ENCODE data around the gene MCTP1. TPM values are rescaled to one million over a fixed set of nuclear protein-coding genes. Genes with fewer than 3 reads are reported as not detected.

MCTP1 gene
- total RNA-seq, 1 donor from 2014 or later, result not detected

DNA sequence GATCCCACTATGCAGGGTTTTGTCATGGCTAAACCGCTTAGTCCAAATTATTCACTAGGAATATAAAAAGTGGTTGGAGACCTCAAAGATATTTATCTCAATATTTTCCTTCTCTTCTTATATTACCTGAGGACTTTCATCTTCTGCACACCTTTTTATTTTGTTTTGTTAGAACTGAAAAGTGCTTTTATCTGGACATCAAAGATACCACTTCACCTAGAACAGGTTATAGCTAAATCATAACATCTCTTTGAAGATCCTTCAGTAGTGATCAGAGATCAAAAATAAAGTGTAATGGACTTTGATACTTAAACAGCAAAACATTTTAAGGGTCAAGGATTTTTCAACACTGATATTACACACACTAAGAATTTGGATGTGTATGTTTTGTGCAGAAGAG, 160.2 kb downstream of the MCTP1 start:
- intact Hi-C loops (cut with micrococcal nuclease), result no loop called here
- H3K4me3 Mint-ChIP-seq, result no peak overlapping the region
- H3K9me3 Mint-ChIP-seq, result no peaks in the 10 kb centered on the region
- H3K27me3 Mint-ChIP-seq (ENCODE audit: insufficient read depth), result no peaks in the 10 kb centered on the region
- no peak overlapping the region for H3K27ac Mint-ChIP-seq
- no peaks in the 10 kb centered on the region for H3K36me3 Mint-ChIP-seq (ENCODE audit: low read depth)
- H3K4me1 Mint-ChIP-seq (ENCODE audit: low read depth), result no peaks in the 10 kb centered on the region
- DNase-seq (ENCODE audit: low spot score), result no peak

- H3K36me3 Mint-ChIP-seq (ENCODE audit: low read depth), result no peaks in the 10 kb centered on the region
- H3K9me3 Mint-ChIP-seq, result no peaks in the 10 kb centered on the region
- H3K27me3 Mint-ChIP-seq (ENCODE audit: insufficient read depth), result no peaks in the 10 kb centered on the region
- H3K27ac Mint-ChIP-seq, result no peak overlapping the region
- intact Hi-C loops (cut with micrococcal nuclease), result no loop called here
- no peaks in the 10 kb centered on the region for H3K4me1 Mint-ChIP-seq (ENCODE audit: low read depth)
- DNase-seq (ENCODE audit: low spot score), result no peak
- no peak overlapping the region for H3K4me3 Mint-ChIP-seq
Measured at GRCh38 chr5:95124101-95124500, 160.8 kb downstream of the MCTP1 start.

- Mint-ChIP-seq H3K9me3 (no peaks in the 10 kb centered on the region), H3K27ac (no peak overlapping the region), H3K4me3 (no peak overlapping the region), H3K27me3 (ENCODE audit: insufficient read depth) (no peaks in the 10 kb centered on the region), H3K36me3 (ENCODE audit: low read depth) (no peaks in the 10 kb centered on the region), H3K4me1 (ENCODE audit: low read depth) (no peaks in the 10 kb centered on the region)
- no peak for DNase-seq (ENCODE audit: low spot score)
- intact Hi-C loops (cut with micrococcal nuclease), result no loop called here
Measured at GRCh38 chr5:95114902-95115301, 170.0 kb downstream of the MCTP1 start.

DNA sequence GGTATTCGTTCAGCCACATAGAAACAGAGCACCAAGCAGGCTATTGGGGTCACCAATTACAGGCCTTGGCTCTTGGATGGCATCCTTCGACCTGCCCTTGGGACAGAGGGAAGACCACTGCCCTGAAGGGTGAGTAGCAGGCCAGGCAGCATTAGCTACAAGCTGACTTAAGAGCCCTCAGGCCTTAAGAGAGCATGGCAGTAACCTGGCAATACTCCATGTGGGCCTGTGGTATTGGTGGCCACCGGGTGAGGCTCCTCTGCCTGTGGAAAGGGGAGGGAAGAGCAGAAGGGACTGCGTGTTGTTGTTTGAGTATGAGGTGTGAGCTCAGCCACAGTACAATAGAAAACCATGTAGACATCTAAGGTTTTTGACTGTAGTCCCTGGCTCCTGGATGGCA, 170.6 kb downstream of the MCTP1 start:
- intact Hi-C loops (cut with micrococcal nuclease), result no loop called here
- no peak overlapping the region for H3K4me3 Mint-ChIP-seq
- no peaks in the 10 kb centered on the region for H3K27me3 Mint-ChIP-seq (ENCODE audit: insufficient read depth)
- H3K9me3 Mint-ChIP-seq, result no peaks in the 10 kb centered on the region
- no peak overlapping the region for H3K27ac Mint-ChIP-seq
- no peaks in the 10 kb centered on the region for H3K36me3 Mint-ChIP-seq (ENCODE audit: low read depth)
- no peaks in the 10 kb centered on the region for H3K4me1 Mint-ChIP-seq (ENCODE audit: low read depth)
- DNase-seq (ENCODE audit: low spot score), result no peak

- Mint-ChIP-seq H3K27ac (no peak overlapping the region), H3K4me3 (no peak overlapping the region), H3K27me3 (ENCODE audit: insufficient read depth) (no peaks in the 10 kb centered on the region), H3K4me1 (ENCODE audit: low read depth) (no peaks in the 10 kb centered on the region), H3K36me3 (ENCODE audit: low read depth) (no peaks in the 10 kb centered on the region), H3K9me3 (no peaks in the 10 kb centered on the region)
- DNase-seq (ENCODE audit: low spot score), result no peak
- intact Hi-C loops (cut with micrococcal nuclease), result no loop called here
Measured at GRCh38 chr5:95113489-95113888, 171.4 kb downstream of the MCTP1 start.

GRCh38 chr5:95111141-95111540, 173.8 kb downstream of the MCTP1 start:
- H3K27ac Mint-ChIP-seq, result no peak overlapping the region
- no peak for DNase-seq (ENCODE audit: low spot score)
- H3K9me3 Mint-ChIP-seq, result no peaks in the 10 kb centered on the region
- intact Hi-C loops (cut with micrococcal nuclease), result no loop called here
- H3K4me3 Mint-ChIP-seq, result no peak overlapping the region
- no peaks in the 10 kb centered on the region for H3K36me3 Mint-ChIP-seq (ENCODE audit: low read depth)
- no peaks in the 10 kb centered on the region for H3K4me1 Mint-ChIP-seq (ENCODE audit: low read depth)
- no peaks in the 10 kb centered on the region for H3K27me3 Mint-ChIP-seq (ENCODE audit: insufficient read depth)

- Mint-ChIP-seq H3K27ac (no peak overlapping the region), H3K4me3 (no peak overlapping the region), H3K4me1 (ENCODE audit: low read depth) (no peaks in the 10 kb centered on the region), H3K36me3 (ENCODE audit: low read depth) (no peaks in the 10 kb centered on the region), H3K9me3 (no peaks in the 10 kb centered on the region), H3K27me3 (ENCODE audit: insufficient read depth) (no peaks in the 10 kb centered on the region)
- no peak for DNase-seq (ENCODE audit: low spot score)
- intact Hi-C loops (cut with micrococcal nuclease), result loop anchor here (1.0 kb wide), 1 partner anchor 25 kb away; no protein-coding TSS in a partner anchor
Measured at GRCh38 chr5:95110118-95110517, 174.8 kb downstream of the MCTP1 start.

DNA sequence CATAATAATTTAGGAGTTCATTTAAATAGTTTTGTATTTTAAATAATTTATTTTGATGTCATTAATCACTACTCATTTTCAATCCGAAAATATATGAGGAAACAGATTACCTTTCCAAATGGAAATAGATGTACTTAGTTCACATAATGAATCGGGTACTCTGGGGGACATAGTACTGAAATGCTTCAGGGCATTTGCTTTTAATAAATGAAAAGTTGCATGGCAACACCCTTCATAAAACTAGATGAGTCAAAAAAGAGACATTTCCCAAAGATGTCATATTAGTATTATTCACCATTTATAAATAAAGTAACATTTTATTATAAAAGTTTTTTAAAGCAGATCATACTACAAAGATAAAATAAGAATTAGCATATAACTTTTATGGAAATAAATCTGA, 177.8 kb downstream of the MCTP1 start:
- H3K9me3 Mint-ChIP-seq, result no peaks in the 10 kb centered on the region
- H3K27me3 Mint-ChIP-seq (ENCODE audit: insufficient read depth), result no peaks in the 10 kb centered on the region
- intact Hi-C loops (cut with micrococcal nuclease), result no loop called here
- DNase-seq (ENCODE audit: low spot score), result no peak
- no peak overlapping the region for H3K27ac Mint-ChIP-seq
- no peaks in the 10 kb centered on the region for H3K4me1 Mint-ChIP-seq (ENCODE audit: low read depth)
- H3K36me3 Mint-ChIP-seq (ENCODE audit: low read depth), result no peaks in the 10 kb centered on the region
- H3K4me3 Mint-ChIP-seq, result no peak overlapping the region

DNA sequence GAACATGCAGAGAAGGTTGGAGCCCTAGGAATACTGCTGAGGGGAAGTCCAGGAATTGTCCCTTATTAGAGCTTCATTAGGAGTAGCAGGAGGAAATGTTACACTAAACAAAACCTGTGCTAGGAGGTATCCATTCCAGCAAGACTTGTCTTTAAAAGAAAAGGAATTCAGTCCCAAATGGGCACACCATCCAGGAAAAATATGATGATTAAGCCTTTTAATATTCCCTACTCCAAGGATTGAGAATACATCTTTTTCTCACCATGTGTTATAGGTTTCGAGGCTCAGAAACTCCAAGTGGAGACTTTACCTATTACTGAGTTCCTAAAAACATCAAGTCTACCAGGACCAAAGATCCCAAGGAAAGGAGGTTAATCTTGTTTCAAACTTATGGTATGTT, 179.3 kb downstream of the MCTP1 start:
- Mint-ChIP-seq H3K36me3 (ENCODE audit: low read depth) (no peaks in the 10 kb centered on the region), H3K27ac (no peak overlapping the region), H3K4me1 (ENCODE audit: low read depth) (no peaks in the 10 kb centered on the region), H3K27me3 (ENCODE audit: insufficient read depth) (no peaks in the 10 kb centered on the region), H3K9me3 (no peaks in the 10 kb centered on the region), H3K4me3 (no peak overlapping the region)
- intact Hi-C loops (cut with micrococcal nuclease), result no loop called here
- DNase-seq (ENCODE audit: low spot score), result no peak

DNA sequence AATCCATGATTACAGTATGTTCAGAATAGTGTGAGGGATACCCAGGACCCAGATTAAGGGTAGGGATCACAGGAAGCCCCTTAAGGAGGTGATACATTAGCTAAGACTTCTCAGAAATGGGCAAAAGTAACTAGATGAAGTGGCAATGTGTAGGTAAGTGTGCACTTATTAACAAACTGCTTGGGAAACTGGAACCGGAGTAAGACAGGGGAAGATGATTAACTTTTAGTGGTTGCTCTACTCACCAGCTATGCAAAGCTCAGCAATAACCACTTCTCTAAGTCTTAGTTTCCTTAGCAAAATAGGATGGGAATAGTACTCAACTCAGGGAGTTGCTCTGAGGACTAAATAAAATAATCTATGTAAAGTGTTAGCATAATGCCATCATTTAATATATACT, 182.2 kb downstream of the MCTP1 start:
- Mint-ChIP-seq H3K27ac (no peak overlapping the region), H3K4me3 (no peak overlapping the region), H3K27me3 (ENCODE audit: insufficient read depth) (no peaks in the 10 kb centered on the region), H3K9me3 (no peaks in the 10 kb centered on the region), H3K36me3 (ENCODE audit: low read depth) (no peaks in the 10 kb centered on the region), H3K4me1 (ENCODE audit: low read depth) (no peaks in the 10 kb centered on the region)
- no peak for DNase-seq (ENCODE audit: low spot score)
- intact Hi-C loops (cut with micrococcal nuclease), result no loop called here

- no peak overlapping the region for H3K4me3 Mint-ChIP-seq
- no peak for DNase-seq (ENCODE audit: low spot score)
Measured at GRCh38 chr5:95102080-95102479, 182.8 kb downstream of the MCTP1 start.

DNA sequence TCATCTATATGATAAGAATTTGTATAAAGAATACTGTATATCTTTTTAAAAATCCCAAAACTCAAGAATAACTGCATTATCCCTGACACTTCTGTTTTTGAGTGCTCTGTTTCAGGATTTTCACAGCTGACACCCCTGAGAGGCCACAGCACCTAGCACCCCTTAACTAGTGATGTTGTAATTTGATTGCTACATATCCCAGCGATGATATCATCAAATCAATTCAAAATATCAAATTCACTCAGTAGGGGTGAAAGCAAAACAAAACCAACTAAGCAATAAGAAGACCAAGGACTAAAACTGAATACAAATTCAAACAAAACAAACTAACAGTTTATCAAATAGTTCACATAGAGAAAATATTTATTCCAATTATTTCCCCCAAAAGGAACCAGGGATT, 184.3 kb downstream of the MCTP1 start:
- Mint-ChIP-seq H3K27me3 (ENCODE audit: insufficient read depth) (no peaks in the 10 kb centered on the region), H3K4me3 (no peak overlapping the region), H3K27ac (no peak overlapping the region), H3K9me3 (no peaks in the 10 kb centered on the region), H3K4me1 (ENCODE audit: low read depth) (no peaks in the 10 kb centered on the region), H3K36me3 (ENCODE audit: low read depth) (no peaks in the 10 kb centered on the region)
- DNase-seq (ENCODE audit: low spot score), result no peak
- intact Hi-C loops (cut with micrococcal nuclease), result no loop called here

More at GRCh38 chr5:95102080-95102479, 182.8 kb downstream of the MCTP1 start:
- H3K27ac Mint-ChIP-seq, result no peak overlapping the region
- intact Hi-C loops (cut with micrococcal nuclease), result no loop called here
- H3K36me3 Mint-ChIP-seq (ENCODE audit: low read depth), result no peaks in the 10 kb centered on the region
- no peaks in the 10 kb centered on the region for H3K4me1 Mint-ChIP-seq (ENCODE audit: low read depth)
- H3K27me3 Mint-ChIP-seq (ENCODE audit: insufficient read depth), result no peaks in the 10 kb centered on the region
- H3K9me3 Mint-ChIP-seq, result no peaks in the 10 kb centered on the region

DNA sequence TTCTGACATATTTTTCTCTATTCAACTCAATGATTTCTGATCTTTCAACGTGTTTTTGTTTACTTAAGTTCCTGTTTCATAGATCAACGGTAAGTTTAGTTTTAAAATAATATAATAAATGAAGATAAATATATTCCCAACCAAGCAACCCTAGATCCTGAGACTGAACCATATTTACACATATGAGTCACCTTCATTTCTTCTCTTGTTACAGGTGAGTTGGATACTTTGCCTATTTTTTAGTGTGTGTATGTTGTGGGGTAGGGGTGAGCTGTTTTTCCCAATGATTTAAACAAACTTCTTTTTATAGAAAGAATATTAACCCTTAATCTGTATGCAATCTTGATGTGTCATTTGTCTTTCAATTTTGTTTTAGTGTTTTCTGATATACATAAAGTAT, 186.9 kb downstream of the MCTP1 start:
- no peaks in the 10 kb centered on the region for H3K36me3 Mint-ChIP-seq (ENCODE audit: low read depth)
- DNase-seq (ENCODE audit: low spot score), result no peak
- no peak overlapping the region for H3K4me3 Mint-ChIP-seq
- no peak overlapping the region for H3K27ac Mint-ChIP-seq
- H3K27me3 Mint-ChIP-seq (ENCODE audit: insufficient read depth), result no peaks in the 10 kb centered on the region
- no peaks in the 10 kb centered on the region for H3K9me3 Mint-ChIP-seq
- no peaks in the 10 kb centered on the region for H3K4me1 Mint-ChIP-seq (ENCODE audit: low read depth)
- intact Hi-C loops (cut with micrococcal nuclease), result no loop called here

GRCh38 chr5:95093211-95093610, 191.7 kb downstream of the MCTP1 start:
- H3K27ac Mint-ChIP-seq, result no peak overlapping the region
- H3K27me3 Mint-ChIP-seq (ENCODE audit: insufficient read depth), result no peaks in the 10 kb centered on the region
- no peak overlapping the region for H3K4me3 Mint-ChIP-seq
- intact Hi-C loops (cut with micrococcal nuclease), result no loop called here
- no peaks in the 10 kb centered on the region for H3K9me3 Mint-ChIP-seq
- no peaks in the 10 kb centered on the region for H3K4me1 Mint-ChIP-seq (ENCODE audit: low read depth)
- H3K36me3 Mint-ChIP-seq (ENCODE audit: low read depth), result no peaks in the 10 kb centered on the region
- DNase-seq (ENCODE audit: low spot score), result no peak

All from activated T-helper 1 cell treated with anti-CD3 and anti-CD28 coated beads, Interleukin-12 subunit alpha, Interleukin-12 subunit beta, Interleukin-2, Interleukin-4 antibody, amounts not matched to agents 30 ng/mL and 10 ng/mL and 1 ng/mL, durations not matched to agents 14 hours and 24 hours and 36 hours (primary cell).